GM18870 (cell line): ENCODE results near the gene OXSR1.
A peak's percentile ranks its signal among the peaks of the same experiment; 100 is the strongest.
"Not testable (repeated sequence)": the region's sequence is repeated elsewhere in the genome, so short reads cannot be mapped to it uniquely, and the experiment has no call there.

Experiments used
- ATAC-seq: cut with Tn5 transposase; IDR thresholded peaks from one replicate; pipeline ENCODE4 v1.9.1; 2021; ENCODE audit warnings: moderate library complexity; ENCODE audit not compliant: unreplicated experiment

Gene OXSR1

DNA sequence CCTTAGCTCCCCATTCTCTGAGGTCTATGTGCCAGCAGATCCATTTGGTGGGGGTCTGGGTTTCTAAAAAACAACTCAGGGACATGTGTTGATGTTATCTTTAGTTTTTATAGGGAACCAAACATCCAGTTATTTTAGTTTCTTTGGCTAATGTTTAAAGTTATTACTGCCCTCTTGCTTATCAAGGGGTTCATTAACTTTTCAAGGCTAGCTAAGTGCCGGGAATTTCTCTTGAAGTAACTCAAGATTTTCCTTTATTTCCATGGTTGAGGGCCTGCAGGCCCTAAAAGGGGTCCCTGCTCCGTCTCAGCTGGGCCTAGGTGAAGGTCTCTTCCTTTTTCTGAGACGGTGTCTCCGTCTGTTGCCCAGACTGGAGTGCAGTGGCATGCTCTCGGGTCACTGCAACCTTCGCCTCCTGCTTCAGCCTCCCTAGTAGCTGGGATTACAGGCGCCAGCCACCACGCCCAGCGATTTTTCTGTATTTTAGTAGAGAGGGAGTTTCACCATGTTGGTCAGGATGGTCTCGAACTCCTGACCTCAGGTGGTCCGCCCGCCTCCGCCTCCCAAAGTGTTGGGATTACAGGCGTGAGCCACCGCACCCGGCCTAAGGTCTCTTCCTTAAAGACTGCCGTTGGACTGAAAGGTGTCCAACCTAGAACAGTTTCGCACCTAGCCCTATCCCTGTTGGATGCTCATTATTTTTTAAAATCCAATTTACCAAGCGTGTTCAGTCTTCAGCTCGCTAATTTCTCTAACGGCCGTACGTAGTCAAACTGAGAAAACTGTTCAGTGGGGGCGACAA lies 1.3 kb upstream of the OXSR1 start:
- ATAC-seq, result no peak

- peak; percentile 14 for ATAC-seq
These were observed 740 bp upstream of the OXSR1 start for GRCh38 chr3:38164643-38164951.

- no peak for ATAC-seq
These were observed 518 bp downstream of the OXSR1 start for GRCh38 chr3:38165722-38166387.

GRCh38 chr3:38167591-38167990 lies 2.3 kb downstream of the OXSR1 start:
- no peak for ATAC-seq

DNA sequence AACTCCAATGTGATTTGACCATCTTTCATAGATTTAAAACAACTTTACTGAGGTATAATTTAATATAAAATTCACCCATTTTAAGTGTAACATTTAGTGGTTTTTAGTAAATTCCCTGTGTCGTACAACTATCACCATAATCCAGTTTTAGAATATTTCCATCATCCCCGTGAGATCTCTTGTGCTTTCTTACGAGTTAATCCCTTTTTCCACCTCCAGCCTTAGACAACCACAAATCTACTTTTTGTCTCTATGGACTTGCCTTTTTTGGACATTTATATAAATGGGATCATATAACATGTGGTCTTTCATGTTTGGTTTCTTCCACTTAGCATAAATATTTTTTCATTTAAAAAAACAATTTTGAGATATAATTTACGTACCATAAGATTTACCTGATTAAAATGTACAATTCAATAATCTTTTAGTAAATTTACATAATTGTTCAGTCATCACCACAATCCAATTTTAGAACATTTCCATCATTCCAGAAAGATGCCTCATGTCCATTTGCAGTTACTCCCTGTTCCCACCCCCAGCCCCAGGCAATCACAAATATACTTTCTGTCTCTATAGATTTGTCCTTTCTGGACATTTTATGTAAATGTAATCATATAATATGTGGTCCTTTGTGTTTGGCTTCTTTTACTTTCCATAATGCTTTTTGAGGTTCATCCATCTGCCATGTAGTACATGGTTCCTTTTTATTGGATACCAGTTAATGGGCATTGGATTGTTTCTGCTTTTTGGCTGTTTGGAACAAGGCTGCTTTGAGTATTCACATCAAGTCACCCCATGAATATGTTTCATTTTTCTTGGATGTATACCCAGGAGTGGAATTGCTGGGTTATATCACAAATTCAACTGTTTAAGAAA lies 3.1 kb downstream of the OXSR1 start:
- no peak for ATAC-seq

- no peak for ATAC-seq
These were observed 3.6 kb downstream of the OXSR1 start for GRCh38 chr3:38169027-38169317.

- no peak for ATAC-seq
These were observed 5.4 kb downstream of the OXSR1 start for GRCh38 chr3:38170722-38171121.

- no peak for ATAC-seq
These were observed 6.3 kb downstream of the OXSR1 start for GRCh38 chr3:38171622-38172021.

DNA sequence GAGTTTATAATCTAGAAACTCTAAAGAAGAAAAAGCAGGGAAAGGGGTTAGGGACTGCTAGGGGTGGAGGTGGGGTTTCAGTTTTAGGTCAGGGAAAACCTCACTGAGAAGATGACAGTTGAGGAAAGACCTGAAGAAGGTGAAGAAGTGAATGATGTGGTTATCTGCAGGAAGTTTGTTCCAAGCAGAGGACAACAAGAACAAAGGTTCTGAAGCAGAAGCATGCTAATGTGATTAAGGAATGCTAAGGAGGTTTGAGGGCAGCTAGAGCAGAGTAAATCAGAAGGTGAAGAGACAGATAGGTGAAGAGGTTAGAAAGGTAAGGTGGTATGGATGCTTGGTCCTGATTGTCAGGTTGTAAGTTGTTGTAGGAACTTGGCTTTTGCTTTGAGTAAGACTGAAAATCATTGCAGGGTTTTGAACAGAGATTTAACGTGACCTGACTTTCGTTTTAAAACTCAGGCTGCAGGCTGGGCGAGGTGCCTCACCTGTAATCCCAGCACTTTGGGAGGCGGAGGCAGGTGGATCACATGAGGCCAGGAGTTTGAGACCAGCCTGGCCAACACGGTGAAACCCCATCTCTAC lies 8.6 kb downstream of the OXSR1 start:
- ATAC-seq, result no peak

DNA sequence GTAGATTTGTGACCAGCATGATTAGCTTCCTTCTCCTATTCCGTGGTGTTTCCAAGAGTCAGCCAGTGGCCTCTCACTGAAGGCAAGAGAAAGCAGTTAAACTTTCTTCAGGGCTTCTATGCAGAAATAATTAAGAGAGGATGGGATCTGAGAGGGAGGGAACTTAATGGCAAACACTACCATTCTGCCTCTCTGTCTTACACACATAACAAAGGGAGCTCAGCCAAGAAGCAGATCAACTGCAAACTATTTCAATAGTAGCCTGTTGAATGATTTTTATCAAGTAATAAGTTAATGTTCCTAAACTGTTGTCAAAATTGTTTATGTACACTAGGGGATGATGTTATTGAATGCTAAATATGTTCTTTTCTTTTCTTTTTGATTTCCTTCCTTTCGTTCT lies 11.8 kb downstream of the OXSR1 start:
- ATAC-seq, result no peak

- no peak for ATAC-seq
These were observed 21.4 kb downstream of the OXSR1 start for GRCh38 chr3:38186781-38187180.

DNA sequence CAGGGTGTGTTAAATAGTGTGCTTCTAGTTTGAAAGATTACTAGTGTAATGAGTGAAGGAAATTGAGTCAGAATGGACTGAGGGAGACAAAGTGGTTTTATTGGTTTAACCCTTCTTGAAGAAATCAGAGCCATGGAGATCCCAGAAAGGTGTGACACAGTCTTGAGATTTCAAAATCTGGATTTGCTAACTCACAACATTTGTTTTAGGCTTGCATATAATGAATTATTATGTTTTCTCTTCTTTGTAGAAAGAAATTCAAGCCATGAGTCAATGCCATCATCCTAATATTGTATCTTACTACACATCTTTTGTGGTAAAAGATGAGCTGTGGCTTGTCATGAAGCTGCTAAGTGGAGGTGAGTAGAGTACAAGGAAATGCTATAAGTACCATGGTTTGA lies 25.1 kb downstream of the OXSR1 start:
- ATAC-seq, result no peak

- ATAC-seq, result not testable (repeated sequence)
These were observed 37.6 kb downstream of the OXSR1 start for GRCh38 chr3:38202931-38203330.

GRCh38 chr3:38203690-38204089 lies 38.4 kb downstream of the OXSR1 start:
- no peak for ATAC-seq

DNA sequence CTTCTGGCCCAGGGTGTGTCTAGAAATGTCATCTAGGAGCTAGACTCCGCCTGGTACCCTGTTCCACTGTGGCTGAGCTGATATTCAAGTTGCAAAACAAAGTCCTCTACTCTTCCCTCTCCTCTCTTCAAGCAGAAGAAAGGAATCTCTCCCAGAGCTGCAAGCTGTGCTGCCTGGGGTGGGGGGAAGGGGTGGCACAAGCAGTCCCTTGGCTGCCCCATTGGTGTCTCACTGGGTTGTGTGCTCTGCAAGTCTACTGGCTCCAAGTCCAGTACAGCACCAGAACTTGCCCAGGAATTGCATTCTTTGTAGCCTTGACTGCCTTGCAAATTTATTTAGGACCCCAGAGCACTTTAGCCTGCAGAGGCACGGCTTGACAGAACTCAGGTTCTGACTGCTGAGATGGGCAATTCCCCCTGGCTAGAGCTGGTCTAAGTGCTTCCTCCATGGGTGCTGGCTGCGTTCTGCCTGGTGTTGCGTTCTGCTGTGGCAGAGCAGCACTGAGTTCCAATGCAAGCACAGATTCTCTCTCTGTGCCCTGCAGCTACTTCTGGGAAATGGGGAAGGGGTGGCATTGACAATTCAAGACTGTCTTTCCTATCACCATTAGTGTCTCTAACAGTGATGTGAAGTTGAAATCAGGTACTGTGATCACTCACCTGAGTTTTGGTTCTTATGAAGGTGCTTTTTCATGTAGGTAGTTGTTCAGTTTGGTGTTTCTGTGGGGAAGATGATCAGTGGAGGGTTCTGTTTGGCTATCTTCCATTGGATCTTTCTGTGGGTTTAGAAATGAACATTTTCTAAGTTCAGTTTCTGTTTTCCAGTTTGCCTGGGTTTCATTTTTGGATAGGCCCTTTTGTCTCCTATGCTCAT lies 39.5 kb downstream of the OXSR1 start:
- ATAC-seq, result no peak

DNA sequence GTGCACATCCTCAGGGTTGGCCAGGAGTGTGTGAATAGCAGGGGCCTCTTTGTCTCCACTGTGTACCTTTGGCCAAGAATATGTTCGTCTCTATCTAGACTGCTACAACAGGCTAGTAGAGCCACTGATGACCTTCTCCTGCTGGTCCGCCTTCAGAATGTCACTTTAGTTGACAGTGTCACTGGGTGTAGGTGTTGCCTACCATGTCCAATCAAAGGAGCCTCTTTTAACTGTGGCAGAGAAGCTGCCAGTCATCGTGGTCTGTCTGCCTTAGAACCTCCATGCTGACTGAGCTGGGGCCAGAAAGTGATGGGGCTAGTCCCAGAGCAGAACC lies 40.1 kb downstream of the OXSR1 start:
- no peak for ATAC-seq

- ATAC-seq, result no peak
These were observed 42.1 kb downstream of the OXSR1 start for GRCh38 chr3:38207254-38208003.

GRCh38 chr3:38210141-38210757 lies 44.9 kb downstream of the OXSR1 start:
- ATAC-seq, result peak; percentile 88

DNA sequence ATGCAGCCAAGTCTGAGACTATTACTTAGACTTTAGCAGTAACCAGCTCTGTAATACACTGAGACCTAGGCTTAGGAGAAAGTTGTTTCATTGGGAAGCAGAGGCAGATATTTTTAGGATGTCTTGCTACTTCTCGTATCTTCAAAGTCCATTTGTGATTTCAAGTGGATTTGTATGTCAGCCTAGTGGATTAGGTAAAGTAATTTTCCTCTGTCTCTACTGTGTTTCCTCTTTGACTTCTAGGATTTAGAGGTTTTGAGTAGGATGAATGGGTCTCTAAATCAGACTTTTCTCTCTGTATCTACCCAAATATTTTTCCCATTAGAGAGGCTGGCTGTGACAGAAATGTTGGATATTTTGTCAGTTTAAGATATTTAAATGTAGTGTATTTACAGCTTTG lies 46.8 kb downstream of the OXSR1 start:
- no peak for ATAC-seq

GRCh38 chr3:38214560-38214959 lies 49.2 kb downstream of the OXSR1 start:
- ATAC-seq, result no peak
